Upper lobe of right lung (tissue), 1 donor: ENCODE data around the gene MYLK. TPM values are rescaled to one million over a fixed set of nuclear protein-coding genes. Genes with fewer than 3 reads are reported as not detected.

Source experiments
- ATAC-seq: fragments of 200-7000 bp; cut with Tn5 transposase; one replicate; pipeline ENCODE4 v1.9.1; 2020; ENCODE audit warnings: mild to moderate bottlenecking, moderate library complexity
- DNase-seq: peaks from one replicate; pipeline ENCODE4 v3.0.0-alpha.2; 2020
- H3K27ac ChIP-seq: fragments of 200-600 bp; one replicate; pipeline ENCODE4 v1.8.0; 2022
- H3K27me3 ChIP-seq: fragments of 200-600 bp; one replicate; pipeline ENCODE4 v1.8.0; 2022; ENCODE audit warnings: mild to moderate bottlenecking
- H3K36me3 ChIP-seq: fragments of 200-600 bp; one replicate; pipeline ENCODE4 v1.8.0; 2022
- H3K4me1 ChIP-seq: fragments of 200-600 bp; one replicate; pipeline ENCODE4 v1.8.0; 2022
- H3K4me3 ChIP-seq: fragments of 200-600 bp; one replicate; pipeline ENCODE4 v1.8.0; 2022; ENCODE audit warnings: mild to moderate bottlenecking
- H3K9me3 ChIP-seq: fragments of 200-600 bp; one replicate; pipeline ENCODE4 v1.8.0; 2022
- intact Hi-C: fragments of 100-400 bp; cut with DNase I; formaldehyde crosslinking; loops from one replicate; pipeline ENCODE4 v1.11.0; 2022
- total RNA-seq: library from RNA; stranded (reverse); fragmentation: NEBNext Ultra II Directional; extraction: Animal tissue kit (Norgen Biotek cat#: 25700); gene quantifications from one replicate; pipeline ENCODE4 v1.2.1, GENCODE V29; 2021
- TF ChIP-seq, protein P1 (sequence below): fragments of 200-600 bp; IDR thresholded peaks from one replicate; pipeline ENCODE4 v1.8.0; 2022; ENCODE audit warnings: antibody characterized with exemption
- donor health status: DM: no; HTN: yes; CAD: no; lungs with severe emphysema.

MYLK gene
- total RNA-seq, 1 donor from 2014 or later = 248 TPM

DNA sequence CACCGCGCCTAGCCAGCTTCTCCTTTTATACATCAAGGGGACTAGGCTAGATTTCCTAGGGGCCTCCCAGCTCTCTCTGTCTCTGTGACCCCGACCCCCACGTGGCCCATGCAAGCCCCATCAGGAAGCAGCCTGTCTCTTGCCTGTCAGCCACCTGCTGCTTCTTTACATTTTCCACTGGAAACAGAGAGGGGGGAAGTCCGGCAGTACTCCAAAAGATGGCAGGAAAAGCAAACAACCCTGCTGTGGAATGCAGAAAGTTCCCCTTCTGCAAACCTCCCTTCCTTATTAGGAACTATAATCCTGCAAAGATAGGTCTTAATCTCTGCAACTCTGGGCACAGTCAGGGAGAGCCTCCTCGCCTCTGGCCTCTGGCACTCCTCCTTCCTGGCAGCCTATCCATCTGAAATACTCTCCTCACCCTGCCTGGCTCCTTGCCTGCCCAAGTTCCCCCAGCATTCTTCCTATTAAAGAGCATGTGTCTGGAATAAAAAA, 251.9 kb downstream of the MYLK start:
- no peaks in the 10 kb centered on the region for H3K9me3 ChIP-seq
- peaks cover 8% of the 10 kb centered on the region for H3K4me1 ChIP-seq
- intact Hi-C loops = no loop called here
- peaks cover 33% of the 10 kb centered on the region for H3K36me3 ChIP-seq
- H3K27me3 ChIP-seq = no peaks in the 10 kb centered on the region
- TF ChIP-seq, protein P1, sequence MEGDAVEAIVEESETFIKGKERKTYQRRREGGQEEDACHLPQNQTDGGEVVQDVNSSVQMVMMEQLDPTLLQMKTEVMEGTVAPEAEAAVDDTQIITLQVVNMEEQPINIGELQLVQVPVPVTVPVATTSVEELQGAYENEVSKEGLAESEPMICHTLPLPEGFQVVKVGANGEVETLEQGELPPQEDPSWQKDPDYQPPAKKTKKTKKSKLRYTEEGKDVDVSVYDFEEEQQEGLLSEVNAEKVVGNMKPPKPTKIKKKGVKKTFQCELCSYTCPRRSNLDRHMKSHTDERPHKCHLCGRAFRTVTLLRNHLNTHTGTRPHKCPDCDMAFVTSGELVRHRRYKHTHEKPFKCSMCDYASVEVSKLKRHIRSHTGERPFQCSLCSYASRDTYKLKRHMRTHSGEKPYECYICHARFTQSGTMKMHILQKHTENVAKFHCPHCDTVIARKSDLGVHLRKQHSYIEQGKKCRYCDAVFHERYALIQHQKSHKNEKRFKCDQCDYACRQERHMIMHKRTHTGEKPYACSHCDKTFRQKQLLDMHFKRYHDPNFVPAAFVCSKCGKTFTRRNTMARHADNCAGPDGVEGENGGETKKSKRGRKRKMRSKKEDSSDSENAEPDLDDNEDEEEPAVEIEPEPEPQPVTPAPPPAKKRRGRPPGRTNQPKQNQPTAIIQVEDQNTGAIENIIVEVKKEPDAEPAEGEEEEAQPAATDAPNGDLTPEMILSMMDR = no peak
- no peak overlapping the region for H3K4me3 ChIP-seq
- H3K27ac ChIP-seq = no peak overlapping the region
- DNase-seq (no peak), ATAC-seq (peak; percentile 31)

DNA sequence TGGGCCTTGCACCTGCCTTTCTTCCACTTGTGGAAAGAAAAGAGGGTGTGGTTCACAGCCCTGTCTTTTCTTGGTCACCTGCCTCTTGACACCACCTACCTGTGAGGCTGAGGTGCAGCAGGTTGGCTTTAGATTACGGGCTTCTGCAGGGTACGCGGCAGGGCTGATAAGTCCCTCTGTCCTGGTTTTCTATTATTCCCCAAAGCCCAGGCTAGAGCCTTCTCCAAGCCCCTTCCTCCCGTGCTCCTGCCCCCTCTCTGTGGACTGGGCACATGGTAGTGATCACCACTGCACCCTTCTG, 254.4 kb downstream of the MYLK start:
- no peak overlapping the region for H3K4me3 ChIP-seq
- no peaks in the 10 kb centered on the region for H3K27me3 ChIP-seq
- no peak for ATAC-seq
- H3K4me1 ChIP-seq = peaks cover 4% of the 10 kb centered on the region
- H3K27ac ChIP-seq = no peak overlapping the region
- no peaks in the 10 kb centered on the region for H3K9me3 ChIP-seq
- DNase-seq = no peak
- TF ChIP-seq, protein P1 = no peak
- intact Hi-C loops = no loop called here
- peaks cover 48% of the 10 kb centered on the region for H3K36me3 ChIP-seq

DNA sequence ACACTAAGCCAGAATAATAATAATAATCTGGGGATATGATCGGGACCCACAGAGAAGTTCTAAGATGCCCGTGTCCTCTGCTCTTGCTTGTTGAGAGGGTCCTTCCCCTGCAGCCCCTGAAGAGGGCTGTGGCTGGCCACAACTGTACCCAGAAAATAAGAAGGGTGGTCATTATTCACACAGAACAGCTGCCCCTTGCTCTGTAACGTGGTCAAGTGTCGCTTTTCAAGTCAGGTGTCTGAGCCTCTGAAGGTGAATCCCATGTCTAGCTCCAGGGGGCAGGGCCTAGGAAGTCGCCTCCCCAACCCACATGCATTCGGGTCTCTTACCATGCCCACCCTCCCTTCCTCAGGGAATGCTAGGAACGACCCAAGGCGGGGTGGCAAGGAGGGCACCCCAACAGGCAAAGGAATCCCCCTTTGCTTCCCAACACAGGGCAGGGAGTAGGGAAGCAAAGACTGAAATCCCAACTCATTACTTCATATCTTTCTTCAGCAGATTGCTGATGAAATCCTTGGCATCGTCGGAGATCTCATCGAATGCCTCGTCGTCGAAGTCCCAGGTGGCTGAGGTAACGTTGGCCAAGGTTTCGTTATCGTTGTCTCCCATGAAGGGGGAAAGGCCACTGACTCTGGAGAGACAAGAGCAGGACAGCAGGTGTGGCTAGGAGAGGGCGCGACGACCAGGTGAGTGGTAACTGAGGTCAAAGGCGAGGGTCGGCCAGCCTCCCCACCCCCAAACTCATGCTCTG, 255.0 kb downstream of the MYLK start:
- H3K36me3 ChIP-seq = peaks cover 51% of the 10 kb centered on the region

DNA sequence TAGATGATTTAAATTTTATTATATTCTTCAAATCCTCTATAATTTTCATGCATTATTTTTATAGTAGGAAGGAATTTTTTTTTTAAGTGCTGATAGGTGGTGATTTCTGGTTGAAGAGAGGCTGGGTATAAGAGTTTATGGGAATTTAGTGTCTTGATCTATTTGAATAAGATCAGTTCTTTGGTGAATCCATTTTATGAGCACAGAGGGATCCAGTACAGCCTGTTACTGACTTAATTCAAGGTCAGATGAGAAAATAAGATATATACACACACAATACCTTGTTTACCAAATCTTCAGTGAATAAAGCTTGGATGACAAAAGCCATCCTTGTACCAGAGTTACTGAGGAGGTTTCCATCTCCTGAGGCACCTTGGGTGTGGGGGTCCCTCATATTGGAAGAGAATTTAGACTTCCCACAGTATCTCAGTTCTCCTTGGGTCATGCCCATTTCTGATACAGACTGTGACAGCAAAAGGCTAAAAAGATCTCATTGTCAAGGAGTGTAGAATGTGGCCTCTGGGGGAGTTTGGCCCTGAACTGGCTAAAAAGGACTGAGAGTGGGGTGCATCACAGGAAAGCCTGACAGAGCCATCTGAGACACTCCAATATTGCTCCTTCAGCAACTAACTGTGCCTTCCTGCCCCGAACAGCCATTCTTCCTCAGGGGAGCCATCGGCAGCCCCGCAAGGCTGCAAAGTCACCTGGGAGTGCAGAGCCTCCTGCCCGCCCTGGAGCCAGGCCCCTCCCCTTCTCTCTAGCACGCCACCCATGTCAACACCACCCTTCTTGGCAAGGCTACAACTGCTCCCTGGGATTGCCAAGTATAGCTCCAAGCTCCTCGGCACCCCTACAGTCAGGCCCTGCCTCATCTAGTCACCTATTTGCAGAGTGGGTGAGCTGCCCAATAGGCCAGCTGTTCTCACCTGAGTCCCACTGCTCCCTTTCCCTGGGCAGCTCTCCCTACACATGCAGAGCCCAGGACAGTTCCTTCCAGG, 256.2 kb downstream of the MYLK start:
- DNase-seq (no peak), ATAC-seq (peak; percentile 67)
- Histone ChIP-seq H3K27me3 (no peaks in the 10 kb centered on the region), H3K4me3 (no peak overlapping the region), H3K9me3 (no peaks in the 10 kb centered on the region), H3K27ac (no peak overlapping the region), H3K4me1 (no peaks in the 10 kb centered on the region), H3K36me3 (peaks cover 53% of the 10 kb centered on the region)
- TF ChIP-seq, protein P1 = no peak
- intact Hi-C loops = no loop called here

More for the DNA sequence above, 255.0 kb downstream of the MYLK start:
- Histone ChIP-seq H3K4me1 (peaks cover 4% of the 10 kb centered on the region), H3K27ac (no peak overlapping the region), H3K9me3 (no peaks in the 10 kb centered on the region), H3K4me3 (no peak overlapping the region), H3K27me3 (no peaks in the 10 kb centered on the region)
- no peak for ATAC-seq
- intact Hi-C loops = no loop called here
- no peak for DNase-seq
- TF ChIP-seq, protein P1 = no peak

DNA sequence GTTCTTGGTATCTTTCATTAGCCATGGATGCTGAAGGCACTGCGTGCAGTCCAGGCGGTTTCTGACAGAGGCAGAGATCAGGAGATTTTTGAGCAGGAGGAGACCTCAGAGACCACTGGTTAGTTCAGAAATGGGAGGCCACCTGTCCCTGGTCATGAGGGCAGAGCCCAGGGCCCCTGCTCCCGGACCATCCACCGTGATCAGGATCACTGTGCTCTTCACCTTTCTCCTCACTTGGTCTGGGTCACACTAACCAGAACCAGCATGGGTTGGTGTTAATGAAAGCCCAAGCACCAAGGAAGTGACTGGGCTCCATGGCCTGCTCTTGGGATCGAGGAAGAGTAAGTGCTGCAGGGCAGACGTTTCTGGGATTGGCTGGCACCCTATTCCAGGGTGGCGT, 257.3 kb downstream of the MYLK start:
- TF ChIP-seq, protein P1 = no peak
- DNase-seq (no peak), ATAC-seq (no peak)
- Histone ChIP-seq H3K27me3 (no peaks in the 10 kb centered on the region), H3K4me1 (no peaks in the 10 kb centered on the region), H3K36me3 (peaks cover 55% of the 10 kb centered on the region), H3K27ac (no peak overlapping the region), H3K9me3 (no peaks in the 10 kb centered on the region), H3K4me3 (no peak overlapping the region)
- intact Hi-C loops = no loop called here
